ENCODE data around the gene PPP1R1A. TPM values are rescaled to one million over a fixed set of nuclear protein-coding genes. Genes with fewer than 3 reads are reported as not detected.
A peak's percentile ranks its signal among the peaks of the same experiment; 100 is the strongest.

The PPP1R1A gene
- total RNA-seq, 2 donors from 2014 or later, result 12.5 to 16.1 TPM

DNA sequence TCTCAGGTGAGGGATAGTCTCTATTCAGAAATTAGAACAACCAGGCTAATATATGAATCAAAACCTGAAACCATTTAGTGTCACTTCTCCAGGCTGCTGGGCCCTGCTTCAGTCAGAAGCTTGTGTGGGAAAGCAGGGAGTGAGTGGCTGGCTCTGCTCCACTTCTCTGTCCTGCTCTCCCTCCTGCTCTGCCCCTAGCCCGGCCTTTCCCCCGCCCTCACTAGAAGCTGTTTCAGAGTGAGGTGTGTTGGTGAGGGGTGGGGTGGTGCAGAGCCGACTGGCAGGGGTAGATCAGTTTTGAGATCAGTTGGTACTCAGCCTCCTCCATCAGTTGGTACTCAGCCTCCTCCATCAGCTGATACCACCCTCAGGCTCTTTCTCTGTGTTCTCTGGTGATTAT, 7.0 kb upstream of the PPP1R1A start:
- 81% methylated on average over 2 of the region's 3 CpGs; no CpG with 5 or more reads in 1 of the 2 experiments for WGBS, 2 experiments (ENCODE audit: insufficient coverage in 1 of 2, insufficient read length in 1 of 2)
- peaks cover 8% of the 10 kb centered on the region for H3K4me1 ChIP-seq (ENCODE audit: control insufficient read depth, insufficient read depth, low read length)
- H3K4me3 Mint-ChIP-seq, result no peak overlapping the region
- H3K36me3 ChIP-seq (ENCODE audit: control insufficient read depth, insufficient read depth, low read length), result no peaks in the 10 kb centered on the region
- H3K36me3 Mint-ChIP-seq (ENCODE audit: low read depth), result no peaks in the 10 kb centered on the region
- H3K27me3 ChIP-seq (ENCODE audit: control insufficient read depth, insufficient read depth, low read length, poor library complexity, severe bottlenecking), result peaks cover 37% of the 10 kb centered on the region
- H3K4me3 ChIP-seq (ENCODE audit: low read length), result no peak overlapping the region
- H3K9me3 Mint-ChIP-seq, result no peaks in the 10 kb centered on the region
- no peak overlapping the region for H3K9ac ChIP-seq (ENCODE audit: extremely low read depth, low read length, poor library complexity, severe bottlenecking)
- peaks cover 65% of the 10 kb centered on the region for H3K27me3 Mint-ChIP-seq (ENCODE audit: insufficient read depth)
- H3K9me3 ChIP-seq (ENCODE audit: control insufficient read depth, low read length), result no peaks in the 10 kb centered on the region
- no peak overlapping the region for H3K27ac Mint-ChIP-seq
- H3K27ac ChIP-seq (ENCODE audit: low read depth, low read length), result no peak overlapping the region
- no peak for DNase-seq
- H3K4me1 Mint-ChIP-seq, result peaks cover 29% of the 10 kb centered on the region
- TF ChIP-seq, protein P1, sequence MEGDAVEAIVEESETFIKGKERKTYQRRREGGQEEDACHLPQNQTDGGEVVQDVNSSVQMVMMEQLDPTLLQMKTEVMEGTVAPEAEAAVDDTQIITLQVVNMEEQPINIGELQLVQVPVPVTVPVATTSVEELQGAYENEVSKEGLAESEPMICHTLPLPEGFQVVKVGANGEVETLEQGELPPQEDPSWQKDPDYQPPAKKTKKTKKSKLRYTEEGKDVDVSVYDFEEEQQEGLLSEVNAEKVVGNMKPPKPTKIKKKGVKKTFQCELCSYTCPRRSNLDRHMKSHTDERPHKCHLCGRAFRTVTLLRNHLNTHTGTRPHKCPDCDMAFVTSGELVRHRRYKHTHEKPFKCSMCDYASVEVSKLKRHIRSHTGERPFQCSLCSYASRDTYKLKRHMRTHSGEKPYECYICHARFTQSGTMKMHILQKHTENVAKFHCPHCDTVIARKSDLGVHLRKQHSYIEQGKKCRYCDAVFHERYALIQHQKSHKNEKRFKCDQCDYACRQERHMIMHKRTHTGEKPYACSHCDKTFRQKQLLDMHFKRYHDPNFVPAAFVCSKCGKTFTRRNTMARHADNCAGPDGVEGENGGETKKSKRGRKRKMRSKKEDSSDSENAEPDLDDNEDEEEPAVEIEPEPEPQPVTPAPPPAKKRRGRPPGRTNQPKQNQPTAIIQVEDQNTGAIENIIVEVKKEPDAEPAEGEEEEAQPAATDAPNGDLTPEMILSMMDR (conservative IDR thresholded peaks at IDR 0.05), result no peak

DNA sequence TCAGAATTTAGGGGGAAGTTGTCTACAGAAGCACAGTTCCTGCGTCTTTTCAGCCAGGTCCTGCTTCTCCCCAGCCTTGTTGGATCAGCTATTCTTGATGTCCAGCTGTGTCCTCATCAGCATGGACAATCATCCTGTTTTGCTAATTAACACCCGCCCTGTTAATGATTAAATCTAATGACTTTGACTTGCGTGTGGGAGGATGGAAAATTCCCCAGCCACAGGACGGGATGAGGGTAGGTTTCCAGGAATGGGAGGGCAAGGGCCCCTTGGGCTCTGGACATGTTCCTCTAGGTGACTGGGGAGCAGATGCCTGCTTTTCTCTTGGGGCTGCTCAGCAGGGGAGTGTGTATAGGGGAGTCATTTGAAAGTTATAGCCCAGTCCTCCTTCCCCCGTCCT, 5.3 kb upstream of the PPP1R1A start:
- Mint-ChIP-seq H3K27me3 (ENCODE audit: insufficient read depth) (peaks cover 73% of the 10 kb centered on the region), H3K4me3 (no peak overlapping the region), H3K27ac (peak overlapping the region; percentile 44), H3K4me1 (peaks cover 43% of the 10 kb centered on the region), H3K36me3 (ENCODE audit: low read depth) (no peaks in the 10 kb centered on the region), H3K9me3 (no peaks in the 10 kb centered on the region)
- TF ChIP-seq, protein P1 (conservative IDR thresholded peaks at IDR 0.05), result no peak
- Histone ChIP-seq H3K27ac (ENCODE audit: low read depth, low read length) (no peak overlapping the region), H3K36me3 (ENCODE audit: control insufficient read depth, insufficient read depth, low read length) (no peaks in the 10 kb centered on the region), H3K27me3 (ENCODE audit: control insufficient read depth, insufficient read depth, low read length, poor library complexity, severe bottlenecking) (peaks cover 48% of the 10 kb centered on the region), H3K4me3 (ENCODE audit: low read length) (no peak overlapping the region), H3K4me1 (ENCODE audit: control insufficient read depth, insufficient read depth, low read length) (peaks cover 8% of the 10 kb centered on the region), H3K9me3 (ENCODE audit: control insufficient read depth, low read length) (no peaks in the 10 kb centered on the region), H3K9ac (ENCODE audit: extremely low read depth, low read length, poor library complexity, severe bottlenecking) (no peak overlapping the region)
- DNase-seq, result no peak
- WGBS, 2 experiments (ENCODE audit: insufficient coverage in 1 of 2, insufficient read length in 1 of 2), result 66 to 100% methylated on average over 1 to 5 of the region's 5 CpGs

DNA sequence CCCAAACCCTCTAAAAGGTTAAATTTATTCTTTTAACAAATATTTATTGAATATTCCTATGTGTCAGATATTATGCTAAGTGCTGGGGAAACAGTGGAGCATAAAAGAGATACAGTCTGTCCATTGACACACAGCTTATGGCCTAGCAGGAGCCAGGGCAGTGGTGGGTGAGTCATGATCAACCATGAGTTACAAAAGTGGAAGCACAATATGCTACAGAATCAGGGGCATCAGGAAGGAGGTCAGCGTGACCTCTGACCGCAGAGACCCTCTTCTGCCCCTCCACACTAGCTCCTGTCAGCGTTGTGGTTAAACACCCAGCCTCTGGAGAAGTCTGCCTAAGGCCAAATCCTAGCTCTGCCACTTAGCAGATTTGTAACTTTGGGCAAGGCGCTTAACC, 4.7 kb upstream of the PPP1R1A start:
- Mint-ChIP-seq H3K4me1 (peaks cover 43% of the 10 kb centered on the region), H3K27me3 (ENCODE audit: insufficient read depth) (peaks cover 74% of the 10 kb centered on the region), H3K9me3 (no peaks in the 10 kb centered on the region), H3K36me3 (ENCODE audit: low read depth) (no peaks in the 10 kb centered on the region), H3K4me3 (no peak overlapping the region), H3K27ac (no peak overlapping the region)
- TF ChIP-seq, protein P1 (conservative IDR thresholded peaks at IDR 0.05), result no peak
- H3K9ac ChIP-seq (ENCODE audit: extremely low read depth, low read length, poor library complexity, severe bottlenecking), result no peak overlapping the region
- H3K4me1 ChIP-seq (ENCODE audit: control insufficient read depth, insufficient read depth, low read length), result peaks cover 8% of the 10 kb centered on the region
- WGBS, 2 experiments (ENCODE audit: insufficient coverage in 1 of 2, insufficient read length in 1 of 2), result 80 to 89% methylated on average over 1 to 4 of the region's 4 CpGs
- no peak overlapping the region for H3K4me3 ChIP-seq (ENCODE audit: low read length)
- no peak for DNase-seq
- peaks cover 50% of the 10 kb centered on the region for H3K27me3 ChIP-seq (ENCODE audit: control insufficient read depth, insufficient read depth, low read length, poor library complexity, severe bottlenecking)
- no peaks in the 10 kb centered on the region for H3K9me3 ChIP-seq (ENCODE audit: control insufficient read depth, low read length)
- no peaks in the 10 kb centered on the region for H3K36me3 ChIP-seq (ENCODE audit: control insufficient read depth, insufficient read depth, low read length)
- no peak overlapping the region for H3K27ac ChIP-seq (ENCODE audit: low read depth, low read length)
